ENCODE data around the gene OVOL3.

OVOL3 gene

GRCh38 chr19:36106991-36107390 lies 4.0 kb upstream of the OVOL3 start:
- no peak for DNase-seq (ENCODE audit: low read depth in 2 of 2)
- TF ChIP-seq CTCF (IDR thresholded peaks at IDR 0.05; ENCODE audit: low read depth, low read length) = no peak
- H3K4me3 ChIP-seq (replicated peaks in 1 of 2; ENCODE audit: low read depth in 2 of 2, low read length in 2 of 2) = no peak overlapping the region

GRCh38 chr19:36108684-36109083 lies 2.3 kb upstream of the OVOL3 start:
- DNase-seq (ENCODE audit: low read depth in 2 of 2) = no peak
- no peak overlapping the region for H3K4me3 ChIP-seq (replicated peaks in 1 of 2; ENCODE audit: low read depth in 2 of 2, low read length in 2 of 2)
- TF ChIP-seq CTCF (IDR thresholded peaks at IDR 0.05; ENCODE audit: low read depth, low read length) = no peak

- H3K4me3 ChIP-seq (replicated peaks in 1 of 2; ENCODE audit: low read depth in 2 of 2, low read length in 2 of 2) = no peak overlapping the region
- TF ChIP-seq CTCF (IDR thresholded peaks at IDR 0.05; ENCODE audit: low read depth, low read length) = no peak
- no peak for DNase-seq (ENCODE audit: low read depth in 2 of 2)
These were observed 227 bp downstream of the OVOL3 start for GRCh38 chr19:36111200-36111539.

GRCh38 chr19:36112678-36113077 lies 1.7 kb downstream of the OVOL3 start:
- H3K4me3 ChIP-seq (replicated peaks in 1 of 2; ENCODE audit: low read depth in 2 of 2, low read length in 2 of 2) = no peak overlapping the region
- TF ChIP-seq CTCF (IDR thresholded peaks at IDR 0.05; ENCODE audit: low read depth, low read length) = no peak
- no peak for DNase-seq (ENCODE audit: low read depth in 2 of 2)

- TF ChIP-seq CTCF (IDR thresholded peaks at IDR 0.05; ENCODE audit: low read depth, low read length) = no peak
These were observed 2.5 kb downstream of the OVOL3 start for GRCh38 chr19:36113425-36113824.

GRCh38 chr19:36113894-36114720 lies 3.2 kb downstream of the OVOL3 start:
- TF ChIP-seq CTCF (IDR thresholded peaks at IDR 0.05; ENCODE audit: low read depth, low read length) = peak; percentile 13
- peak overlapping the region; percentile 92 to 97 for H3K4me3 ChIP-seq (replicated peaks in 1 of 2; ENCODE audit: low read depth in 2 of 2, low read length in 2 of 2)
- DNase-seq (ENCODE audit: low read depth in 2 of 2) = peak; percentile 35 to 48

More at GRCh38 chr19:36113425-36113824, 2.5 kb downstream of the OVOL3 start:
- peak overlapping the region; percentile 92 to 97 for H3K4me3 ChIP-seq (replicated peaks in 1 of 2; ENCODE audit: low read depth in 2 of 2, low read length in 2 of 2)
- DNase-seq (ENCODE audit: low read depth in 2 of 2) = no peak

All from cardiac fibroblast (primary cell).